GM23248 (cell line): ENCODE data around the gene EID3.

Experiments used
- EZH2 ChIP-seq: fragments of 200-600 bp; sonication (generic); IDR thresholded peaks from 2 replicates; pipeline ENCODE4 v1.6.1; 2018; ENCODE audit warnings: antibody characterized with exemption, mild to moderate bottlenecking; ENCODE audit not compliant: insufficient read depth, poor library complexity, severe bottlenecking
- EZH2phosphoT487 ChIP-seq: fragments of 200-600 bp; sonication (generic); IDR thresholded peaks from 2 replicates; pipeline ENCODE4 v1.6.1; 2018; ENCODE audit warnings: antibody characterized with exemption, moderate library complexity, mild to moderate bottlenecking, low read depth; ENCODE audit not compliant: insufficient read depth

DNA sequence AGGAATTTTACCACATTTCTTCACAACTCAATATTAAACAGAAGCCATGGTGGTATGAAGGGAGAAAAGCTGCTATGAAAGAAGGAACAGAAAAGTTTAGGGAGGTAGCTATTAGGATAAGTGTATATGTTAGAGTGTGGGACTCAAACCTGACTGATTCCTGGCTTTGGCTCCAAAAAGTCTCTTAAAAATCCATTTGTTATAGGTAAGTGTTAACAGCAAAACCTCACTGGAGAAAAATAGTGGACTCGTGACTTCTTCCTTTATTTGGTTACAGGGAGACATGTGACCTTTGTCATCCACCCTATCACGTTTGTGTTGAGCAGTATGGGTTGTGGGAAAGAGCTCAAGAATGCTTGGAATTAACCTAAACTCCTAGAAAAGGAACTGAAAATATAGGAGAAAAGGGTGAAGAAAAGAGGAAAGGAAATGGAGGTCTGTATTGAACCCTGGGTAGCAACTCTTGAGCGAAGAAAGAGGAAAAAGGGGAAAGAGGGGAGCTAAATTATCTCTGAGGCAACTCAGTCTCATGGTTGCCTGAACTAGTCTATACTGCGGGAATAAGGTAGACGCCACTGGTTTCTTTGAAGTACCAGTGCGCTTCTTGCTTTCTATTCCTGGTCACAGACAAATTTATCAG lies 3.6 kb upstream of the EID3 start:
- TF ChIP-seq EZH2phosphoT487 (no peak), EZH2 (no peak)
